ENCODE data around the gene GPX6.
"Not testable (repeated sequence)": the region's sequence is repeated elsewhere in the genome, so short reads cannot be mapped to it uniquely, and the experiment has no call there.

The GPX6 gene

DNA sequence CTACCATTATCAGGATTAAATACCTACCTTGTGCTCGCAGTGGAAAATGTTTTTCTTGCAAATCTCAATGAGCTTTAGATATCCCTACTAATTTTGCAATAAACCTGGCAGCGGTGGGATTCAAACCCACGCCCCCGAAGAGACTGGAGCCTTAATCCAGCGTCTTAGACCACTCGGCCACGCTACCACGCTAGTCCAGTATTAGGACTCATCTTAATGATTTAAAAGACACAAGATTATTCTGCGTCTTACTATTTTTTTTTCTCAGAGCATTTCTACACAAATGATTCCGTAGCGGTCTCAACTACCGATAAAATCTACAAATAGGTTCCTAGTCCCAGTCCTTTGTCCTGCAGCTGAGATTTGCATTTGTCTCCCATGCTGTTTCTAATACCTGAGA is 37.1 kb downstream of the GPX6 start:
- no peak for DNase-seq

DNA sequence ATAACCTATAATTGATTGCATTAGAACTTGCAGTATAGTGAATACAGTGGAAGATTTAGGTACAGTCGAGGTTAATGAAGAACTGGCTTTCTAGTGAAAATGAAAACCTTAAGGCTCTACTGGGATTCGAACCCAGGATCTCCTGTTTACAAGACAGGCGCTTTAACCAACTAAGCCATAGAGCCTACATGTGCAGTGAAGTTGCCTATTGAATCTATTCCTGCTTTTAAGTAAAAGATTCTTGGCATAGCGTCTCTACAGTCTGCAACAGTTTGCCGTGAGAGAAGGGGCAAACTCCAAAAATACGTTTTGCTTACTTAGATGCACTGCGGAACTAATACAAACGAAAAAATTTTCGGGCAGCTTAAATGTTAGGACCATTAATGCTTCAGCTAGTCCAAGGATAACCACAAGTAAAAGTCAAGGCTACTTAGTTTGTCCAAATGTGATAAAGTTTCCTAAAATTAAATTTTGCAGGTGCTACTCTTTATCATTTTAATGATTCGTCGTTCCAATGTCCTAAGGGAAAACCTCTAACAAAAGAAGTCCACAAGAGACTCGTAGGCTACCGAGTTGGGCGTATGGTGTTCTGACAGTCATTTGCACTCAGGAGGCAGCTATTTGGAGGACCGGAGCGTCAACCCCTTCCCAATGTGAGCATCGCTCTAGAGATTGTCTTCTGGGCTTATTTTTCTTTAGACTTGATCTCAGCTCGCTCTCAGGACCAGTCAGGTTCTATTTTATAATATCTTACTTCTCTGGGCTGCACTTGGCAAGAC is 41.0 kb downstream of the GPX6 start:
- no peak for DNase-seq

DNA sequence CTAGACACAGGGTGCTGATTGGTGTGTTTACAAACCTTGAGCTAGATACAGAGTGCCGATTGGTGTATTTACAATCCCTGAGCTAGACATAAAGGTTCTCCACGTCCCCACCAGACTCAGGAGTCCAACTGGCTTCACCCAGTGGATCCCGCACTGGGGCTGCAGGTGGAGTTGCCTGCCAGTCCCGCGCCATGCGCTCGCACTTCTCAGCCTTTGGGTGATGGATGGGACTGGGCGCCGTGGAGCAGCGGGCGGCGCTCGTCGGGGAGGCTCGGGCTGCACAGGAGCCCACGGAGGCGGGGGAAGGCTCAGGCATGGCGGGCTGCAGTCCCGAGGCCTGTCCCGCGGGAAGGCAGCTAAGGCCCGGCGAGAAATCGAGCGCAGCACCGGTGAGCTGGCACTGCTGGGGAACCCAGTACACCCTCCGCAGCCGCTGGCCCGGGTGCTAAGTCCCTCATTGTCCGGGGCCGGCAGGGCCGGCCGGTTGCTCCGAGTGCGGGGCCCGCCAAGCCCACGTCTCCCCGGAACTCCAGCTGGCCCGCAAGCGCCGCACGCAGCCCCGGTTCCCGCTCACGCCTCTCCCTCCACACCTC is 46.3 kb downstream of the GPX6 start:
- not testable (repeated sequence) for DNase-seq

DNA sequence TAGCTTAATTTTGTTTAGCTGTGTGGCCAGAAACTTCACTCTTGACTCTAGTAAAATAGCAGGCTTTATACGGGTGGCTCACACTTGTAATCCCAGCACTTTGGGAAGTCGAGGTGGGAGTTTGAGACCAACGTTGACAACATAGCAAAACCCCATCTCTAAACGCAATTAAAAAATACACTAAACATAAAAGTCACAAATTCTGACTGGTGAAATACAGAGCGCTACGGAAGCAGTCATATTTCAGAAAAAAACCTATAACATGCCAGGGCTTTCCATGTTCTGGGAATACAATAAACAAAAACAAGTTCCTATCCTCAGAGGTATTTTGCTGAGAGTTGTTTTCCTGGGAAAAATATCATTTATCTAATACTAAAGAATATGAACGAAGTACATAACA is 47.5 kb downstream of the GPX6 start:
- no peak for DNase-seq

DNA sequence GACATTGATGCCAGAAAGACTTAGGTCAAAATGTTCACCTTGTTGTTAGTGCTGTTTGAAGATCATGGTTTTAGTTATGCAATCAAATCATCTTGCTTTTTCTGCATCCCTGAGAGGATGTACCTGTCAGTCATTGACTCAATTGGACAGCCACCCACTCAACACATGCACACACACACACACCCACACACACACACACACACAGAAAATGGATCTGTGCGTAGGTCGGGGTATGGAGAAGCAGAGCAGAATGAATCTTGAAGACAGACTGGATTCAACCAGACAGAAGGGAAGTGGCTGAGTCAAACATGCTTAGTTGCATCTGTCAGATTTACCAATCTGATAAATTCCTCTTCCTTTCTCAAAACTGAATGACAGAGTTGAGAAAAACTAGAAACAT is 53.2 kb downstream of the GPX6 start:
- no peak for DNase-seq

DNA sequence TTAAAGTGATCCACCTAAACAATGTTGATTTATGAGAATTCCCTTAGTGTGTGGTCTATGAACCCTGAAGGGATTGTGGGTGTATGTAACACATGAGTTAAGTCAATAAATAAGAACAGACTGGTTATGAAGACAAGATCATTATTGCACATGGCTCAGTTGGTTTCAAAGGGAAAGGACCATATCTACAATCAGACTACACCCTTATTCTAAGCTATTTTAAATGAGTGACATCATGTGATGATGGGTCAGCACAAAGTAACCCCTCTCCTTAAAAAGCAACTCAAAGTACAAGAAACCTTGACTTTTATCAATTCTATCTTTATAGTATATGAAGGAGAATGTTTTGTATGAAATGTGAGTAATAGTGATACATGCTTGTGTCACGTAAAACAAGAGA is 57.0 kb downstream of the GPX6 start:
- DNase-seq, result no peak

All from NCI-H187 treated with DMSO at 0.1 percent for 48 hours (cell line).